Stimulated activated naive CD4-positive, alpha-beta T cell treated with Interleukin-2 at 50 U/mL for 16 hours (primary cell): ENCODE results near the gene VAMP4.
A peak's percentile ranks its signal among the peaks of the same experiment; 100 is the strongest.
"Not testable (repeated sequence)": the region's sequence is repeated elsewhere in the genome, so short reads cannot be mapped to it uniquely, and the experiment has no call there.

Experiments used
- DNase-seq: peaks from one replicate; lab custom pipeline; 2025; lab: John Stamatoyannopoulos, UW

VAMP4 gene

DNA sequence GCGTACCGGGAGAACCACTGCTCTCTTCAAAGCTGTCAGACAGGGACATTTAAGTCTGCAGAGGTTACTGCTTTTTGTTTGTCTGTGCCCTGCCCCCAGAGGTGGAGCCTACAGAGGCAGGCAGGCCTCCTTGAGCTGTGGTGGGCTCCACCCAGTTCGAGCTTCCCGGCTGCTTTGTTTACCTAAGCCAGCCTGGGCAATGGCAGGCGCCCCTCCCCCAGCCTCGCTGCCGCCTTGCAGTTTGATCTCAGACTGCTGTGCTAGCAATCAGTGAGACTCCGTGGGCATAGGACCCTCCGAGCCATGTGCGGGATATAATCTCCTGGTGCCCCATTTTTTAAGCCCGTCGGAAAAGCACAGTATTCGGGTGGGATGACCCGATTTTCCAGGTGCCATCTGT, 46.1 kb downstream of the VAMP4 start:
- not testable (repeated sequence) for DNase-seq

DNA sequence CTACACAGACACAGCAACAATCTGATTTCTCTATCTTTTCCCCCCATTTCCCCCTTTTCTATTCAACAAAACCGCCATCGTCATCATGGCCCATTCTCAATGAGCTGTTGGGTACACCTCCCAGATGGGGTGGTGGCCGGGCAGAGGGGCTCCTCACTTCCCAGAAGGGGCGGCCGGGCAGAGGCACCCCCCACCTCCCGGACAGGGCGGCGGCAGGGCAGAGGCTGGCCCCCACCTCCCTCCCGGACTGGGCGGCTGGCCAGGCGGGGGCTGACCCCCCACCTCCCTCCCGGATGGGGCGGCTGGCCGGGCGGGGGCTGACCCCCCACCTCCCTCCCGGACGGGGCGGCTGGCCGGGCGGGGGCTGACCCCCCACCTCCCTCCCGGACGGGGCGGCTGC, 48.3 kb downstream of the VAMP4 start:
- DNase-seq = not testable (repeated sequence)

DNA sequence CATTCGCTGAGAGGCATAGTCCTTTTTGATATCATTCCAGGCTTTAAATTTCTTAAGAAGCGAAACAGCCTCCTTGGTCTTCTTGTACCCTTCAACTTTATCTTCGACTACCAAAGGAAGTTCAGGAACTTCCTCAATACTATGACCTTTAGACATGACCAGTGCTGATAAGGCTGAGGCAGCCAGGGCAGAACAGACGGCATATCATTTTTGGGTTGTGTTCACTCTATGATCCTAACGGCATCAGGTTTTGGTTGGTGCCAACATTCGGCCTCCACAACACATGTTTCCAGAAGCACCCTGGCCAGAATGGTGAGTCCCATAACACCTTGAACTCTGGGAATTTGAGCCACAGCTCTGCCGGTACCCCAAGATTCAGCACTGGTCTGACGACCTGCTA, 58.0 kb downstream of the VAMP4 start:
- DNase-seq = no peak

DNA sequence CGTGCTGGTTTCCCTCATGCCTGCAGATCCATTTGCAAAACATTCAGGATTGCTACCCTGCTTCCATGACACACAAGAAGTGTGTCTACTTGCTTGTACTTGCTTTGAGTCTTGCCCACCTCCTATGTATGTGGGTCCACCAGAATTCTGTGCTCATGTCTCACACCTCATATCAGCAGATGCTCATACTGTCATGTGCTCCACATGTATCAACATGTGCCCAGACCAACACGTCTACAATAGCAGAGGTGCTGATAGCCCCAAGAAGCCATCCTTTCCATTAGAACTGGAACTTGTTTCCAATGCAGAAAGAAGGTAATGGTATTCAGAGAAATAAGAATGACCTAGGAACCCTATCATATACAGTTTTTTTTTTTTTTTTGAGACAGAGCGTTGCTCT, 61.5 kb downstream of the VAMP4 start:
- no peak for DNase-seq

GRCh38 chr1:171676823-171677222, 65.0 kb downstream of the VAMP4 start:
- DNase-seq = no peak

GRCh38 chr1:171674431-171675405, 67.1 kb downstream of the VAMP4 start:
- no peak for DNase-seq

DNA sequence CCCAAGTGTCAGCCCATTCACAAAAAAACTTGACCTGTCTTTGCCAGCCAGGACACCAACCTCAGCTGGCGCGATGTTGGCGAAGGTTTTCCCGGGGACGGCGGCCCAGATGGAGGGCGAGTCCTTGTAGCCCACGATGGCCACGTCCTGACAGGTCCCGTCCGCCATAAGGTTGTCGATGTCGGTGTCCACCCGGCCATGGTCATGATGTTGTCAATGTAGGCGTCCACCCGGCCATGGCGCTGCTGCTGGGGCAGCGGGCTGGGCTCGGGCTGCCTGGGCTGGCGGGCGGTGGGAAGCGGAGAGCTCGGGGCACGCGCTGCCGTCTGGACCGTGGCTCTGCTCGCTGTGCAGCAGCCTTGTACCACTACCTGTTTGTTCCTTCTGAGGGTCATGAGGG, 71.1 kb downstream of the VAMP4 start:
- no peak for DNase-seq

DNA sequence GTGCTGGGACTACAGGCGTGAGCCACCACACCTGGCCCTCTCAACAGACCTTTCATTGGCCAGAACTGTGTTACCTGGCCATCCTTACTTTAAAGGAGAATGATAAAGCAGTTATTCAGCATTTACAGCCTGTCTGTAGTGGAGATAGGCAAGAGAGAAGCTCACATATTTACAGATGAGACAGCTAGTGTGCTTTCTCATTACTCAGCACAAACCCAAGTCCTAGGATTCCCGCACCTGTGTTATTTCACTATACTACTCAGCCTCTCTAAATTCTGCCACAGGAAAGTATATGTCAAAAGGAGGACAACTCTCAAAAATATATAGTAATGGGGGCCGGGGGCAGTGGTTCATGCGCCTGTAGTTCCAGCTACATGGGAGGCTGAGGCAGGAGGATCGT, 73.5 kb downstream of the VAMP4 start:
- no peak for DNase-seq

DNA sequence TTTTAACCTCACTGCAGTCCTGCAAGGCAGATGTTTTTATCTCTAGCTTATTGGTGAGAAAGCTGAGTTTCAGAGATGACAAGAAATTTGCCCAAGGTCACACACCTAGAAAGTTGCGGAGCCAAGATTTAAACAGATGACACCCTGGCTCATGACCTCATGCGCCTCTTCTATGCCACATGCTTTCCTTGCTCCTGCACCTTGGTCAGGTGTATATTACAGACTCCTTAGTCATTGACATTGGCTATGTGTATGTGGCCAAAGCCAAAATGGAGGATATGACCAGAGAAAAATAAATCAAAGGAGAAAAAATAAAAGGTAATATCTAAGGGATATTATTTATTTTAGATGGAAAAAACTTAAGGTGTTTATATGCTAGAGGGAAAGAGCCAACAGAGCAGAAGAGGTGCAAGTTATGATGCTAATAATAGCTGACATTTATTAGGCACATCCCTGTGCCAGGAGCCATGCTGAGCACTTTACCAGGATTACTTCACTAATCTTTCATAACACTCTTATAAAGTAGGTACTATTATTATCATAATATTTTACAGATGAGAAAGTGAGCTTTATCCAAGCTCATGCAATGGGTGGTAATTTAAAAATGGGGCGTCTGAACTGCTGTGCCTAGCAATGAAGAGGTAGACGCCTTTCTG, 75.6 kb downstream of the VAMP4 start:
- DNase-seq = no peak

GRCh38 chr1:171664976-171665375, 76.9 kb downstream of the VAMP4 start:
- DNase-seq = no peak

DNA sequence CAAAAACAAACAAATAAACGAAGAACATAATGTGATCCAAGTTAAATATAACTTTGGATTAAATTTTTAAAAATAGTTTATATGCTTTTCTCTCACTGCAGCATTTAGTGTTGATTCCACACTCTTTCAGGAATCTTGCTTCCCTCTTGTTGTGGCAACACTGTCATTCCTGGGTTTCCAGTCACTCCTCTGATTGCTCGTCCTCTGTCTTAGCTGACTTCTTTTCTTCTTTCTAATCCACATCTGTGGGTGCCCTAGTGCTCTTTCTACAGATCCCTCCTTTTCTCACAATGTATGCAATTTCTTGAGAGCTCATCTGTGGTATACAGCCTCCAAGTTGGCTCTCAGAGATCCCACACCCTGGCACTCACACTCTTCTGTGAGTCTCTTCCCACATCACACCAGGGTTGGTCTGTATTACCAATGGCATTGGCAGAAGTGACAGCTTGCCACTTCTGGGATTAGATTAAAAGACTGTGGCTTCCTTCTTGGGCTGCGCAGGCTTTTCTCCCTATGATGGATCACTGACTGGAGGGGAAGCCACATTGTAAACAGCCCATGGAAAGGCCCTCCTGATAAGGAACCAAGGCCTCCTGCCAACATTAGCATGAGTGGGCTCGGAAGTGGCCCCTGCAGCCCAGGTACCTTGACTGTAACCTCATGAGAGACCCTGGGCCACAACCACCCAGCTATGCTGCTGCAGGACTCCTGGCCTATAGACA, 77.8 kb downstream of the VAMP4 start:
- DNase-seq = no peak

GRCh38 chr1:171663036-171663853, 78.6 kb downstream of the VAMP4 start:
- no peak for DNase-seq

DNA sequence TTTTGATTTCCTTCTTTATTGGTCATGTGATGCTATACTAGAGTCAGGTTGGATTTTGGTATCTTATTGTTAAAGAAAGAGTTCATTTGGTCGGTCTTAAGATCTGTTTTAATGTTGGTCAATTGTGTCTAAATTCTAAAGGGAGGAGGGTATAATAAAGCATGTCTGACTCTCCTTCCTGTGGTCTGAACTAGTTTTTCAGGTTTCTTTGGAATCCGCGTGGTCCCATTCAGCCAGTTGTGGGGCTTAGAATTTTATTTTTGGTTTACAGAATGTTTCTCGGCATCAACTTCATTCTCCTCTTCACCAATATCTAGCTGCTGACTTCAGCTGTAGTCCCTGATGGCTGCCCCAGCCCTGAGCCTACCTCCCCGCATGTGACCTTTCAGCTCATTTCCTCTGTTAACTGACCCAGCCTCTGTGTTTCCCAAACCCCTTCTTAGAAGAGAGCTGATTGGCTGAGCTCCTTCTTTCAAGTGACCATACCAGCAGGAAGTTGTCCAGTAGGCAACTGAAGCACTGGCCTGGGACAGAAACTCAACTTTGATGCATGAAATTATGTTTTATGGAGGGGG, 80.7 kb downstream of the VAMP4 start:
- no peak for DNase-seq

DNA sequence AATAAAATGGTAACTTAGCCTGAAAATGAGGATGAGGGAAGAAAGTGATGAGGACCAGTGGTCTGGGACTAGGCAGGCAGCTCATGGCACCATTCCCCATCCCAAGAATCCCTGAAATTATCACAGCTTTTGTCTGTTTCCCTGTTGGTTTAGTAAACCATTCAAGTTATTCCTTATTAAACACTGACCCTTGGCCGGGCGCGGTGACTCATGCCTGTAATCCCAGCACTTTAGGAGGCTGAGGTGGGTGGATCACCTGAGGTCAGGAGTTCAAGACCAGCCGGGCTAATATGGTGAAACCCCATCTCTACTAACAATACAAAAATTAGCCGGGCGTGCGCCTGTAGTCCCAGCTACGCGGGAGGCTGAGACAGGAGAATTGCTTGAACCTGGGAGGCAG, 85.7 kb downstream of the VAMP4 start:
- not testable (repeated sequence) for DNase-seq

DNA sequence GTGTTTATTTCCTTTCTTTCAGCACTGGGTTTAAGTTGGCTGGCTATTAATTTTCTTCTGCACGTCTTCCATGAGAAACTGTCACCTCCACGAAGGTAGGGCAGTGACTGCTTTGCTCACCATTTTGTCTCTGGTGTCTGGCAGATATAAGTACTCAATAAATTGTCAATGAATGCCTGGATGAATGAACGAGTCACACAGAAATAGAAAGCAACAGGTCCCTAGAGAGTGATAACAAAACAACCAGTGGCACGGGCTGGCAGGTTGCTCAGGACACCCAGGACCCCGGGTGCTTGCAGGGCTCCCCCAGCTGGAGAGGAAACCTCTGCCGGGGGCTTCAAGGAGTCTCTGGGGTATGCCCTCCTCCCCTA, 86.1 kb downstream of the VAMP4 start:
- DNase-seq = no peak

DNA sequence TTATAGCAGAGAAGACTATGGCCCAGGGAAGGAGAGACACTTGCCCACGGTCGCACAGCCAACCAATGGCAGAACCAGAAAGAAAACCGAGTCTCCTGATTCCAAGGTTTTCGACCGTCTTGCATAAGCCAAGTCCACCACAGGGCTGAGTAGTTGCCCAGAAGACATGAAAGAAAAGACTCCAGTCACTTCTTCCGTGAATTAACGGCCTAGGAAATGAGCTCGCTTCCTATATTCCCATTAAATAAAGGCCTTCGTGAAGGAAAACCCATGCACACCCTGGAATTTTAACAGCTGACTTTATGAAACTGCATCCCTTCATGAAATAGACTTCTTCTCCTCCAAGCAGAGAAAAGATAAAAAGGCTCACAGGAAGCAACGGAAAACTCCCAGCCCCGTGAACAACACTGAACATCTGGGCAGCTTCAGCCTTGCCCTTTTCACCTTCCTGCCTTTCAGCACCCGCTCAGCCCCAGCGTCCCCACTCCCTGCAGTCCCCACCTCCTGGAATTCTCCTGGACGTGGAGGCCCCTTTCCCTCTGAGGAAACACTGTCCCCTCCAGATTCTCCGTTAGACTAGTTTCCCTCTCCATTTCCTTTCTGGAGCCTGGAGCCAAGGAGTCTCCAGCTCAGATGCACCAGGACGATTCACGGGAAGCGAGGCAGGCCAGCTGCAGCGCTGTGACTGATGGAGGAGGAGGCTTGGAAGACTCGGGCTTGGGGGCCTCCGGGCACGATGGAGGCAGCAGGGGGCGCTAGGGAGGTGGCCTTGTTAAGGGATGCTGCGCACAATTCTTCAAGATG, 86.7 kb downstream of the VAMP4 start:
- DNase-seq = peak; percentile 65

DNA sequence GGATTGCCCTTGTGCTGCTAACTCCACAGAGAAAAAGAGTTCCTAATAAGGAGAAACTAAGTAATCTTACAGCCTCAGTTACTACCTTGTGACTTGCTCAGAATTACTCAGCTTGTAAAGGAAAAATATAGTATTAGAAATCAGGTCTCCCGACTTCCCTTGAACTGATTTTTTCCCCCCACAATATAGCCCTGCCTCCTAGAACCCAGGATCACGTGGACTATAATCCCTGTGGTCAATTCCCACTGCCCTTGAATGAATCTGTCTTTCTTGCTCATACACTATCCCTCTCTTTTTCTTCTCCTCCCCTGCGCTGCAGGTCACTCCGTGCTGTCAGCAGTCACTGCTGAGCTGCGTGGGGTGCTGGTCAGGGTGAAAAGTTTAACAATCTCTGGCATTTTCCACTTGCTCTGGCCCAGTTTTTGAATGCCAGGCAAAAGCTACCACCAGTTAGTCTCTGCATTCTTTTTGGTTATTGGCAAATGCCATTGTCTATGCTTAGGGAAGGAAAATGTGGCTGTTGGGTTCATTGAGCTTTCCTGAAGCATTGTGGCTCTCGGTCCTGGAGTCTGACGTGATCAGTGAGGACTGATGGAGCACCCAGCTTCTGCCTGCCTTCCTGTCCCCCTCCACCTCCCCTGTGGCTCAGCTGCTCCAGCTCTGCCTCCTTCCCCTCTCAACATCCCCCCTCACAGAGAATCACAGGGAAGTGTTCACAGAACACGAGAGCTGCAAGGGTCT, 87.5 kb downstream of the VAMP4 start:
- DNase-seq = no peak

GRCh38 chr1:171653796-171654195, 88.1 kb downstream of the VAMP4 start:
- DNase-seq = no peak

DNA sequence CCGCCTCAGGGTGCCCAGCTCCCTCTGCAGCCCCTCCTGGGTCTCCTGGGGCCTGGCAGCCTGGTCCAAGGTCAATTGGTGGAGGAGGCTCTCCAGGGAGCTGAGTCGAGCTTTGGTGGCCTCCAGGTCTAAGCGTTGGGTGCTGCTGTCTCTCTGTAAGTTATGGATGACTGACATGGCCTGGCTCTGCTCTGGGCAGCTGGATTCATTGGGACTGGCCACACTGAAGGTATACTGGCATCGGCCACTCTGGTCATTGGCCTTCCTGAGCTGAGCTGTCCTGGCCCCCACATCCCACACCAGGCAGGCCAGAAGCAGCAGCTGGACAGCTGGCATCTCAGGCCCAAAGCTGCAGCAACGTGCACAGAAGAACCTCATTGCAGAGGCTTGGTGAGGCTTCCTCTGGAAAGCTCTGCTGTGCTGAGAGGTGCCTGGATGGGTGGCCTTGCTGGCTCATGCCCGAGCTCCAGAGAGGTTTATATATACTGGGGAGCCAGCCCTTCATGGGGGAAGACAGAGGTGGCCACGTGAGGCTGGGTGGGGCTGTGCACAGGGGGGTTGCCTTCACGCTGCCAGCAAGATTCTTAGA, 89.5 kb downstream of the VAMP4 start, which contains the start of gene MYOC:
TSS of gene MYOC (minus strand) at position 455 of the 589 bp plus-strand sequence. CDS start at position 378, 77 bp downstream.
- no peak for DNase-seq
